ENCODE measurements around the gene TBXA2R.

TBXA2R gene

GRCh38 chr19:3550947-3551791 lies 55.5 kb downstream of the TBXA2R start:
- DNase-seq, result no peak

GRCh38 chr19:3549816-3550215 lies 56.9 kb downstream of the TBXA2R start:
- DNase-seq, result no peak

DNA sequence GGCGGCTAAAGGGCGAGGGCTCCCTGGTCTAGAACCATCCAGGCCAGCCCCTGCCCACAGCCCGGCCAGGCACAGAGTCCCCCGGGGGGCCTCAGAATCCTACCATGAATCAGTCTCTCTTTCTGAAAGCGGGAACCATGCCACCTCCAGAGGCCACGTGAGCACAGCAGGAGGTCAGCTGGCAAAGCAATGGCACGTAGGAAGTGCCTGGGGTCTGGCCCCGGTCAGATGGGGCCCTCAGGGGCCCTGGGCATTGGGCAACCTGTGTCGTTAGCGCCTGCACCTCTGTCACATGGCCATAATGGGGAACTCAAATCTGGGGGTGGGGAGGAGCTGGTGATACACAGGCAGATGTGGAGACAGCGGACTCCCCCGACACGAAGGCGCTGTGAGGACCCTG lies 58.1 kb downstream of the TBXA2R start:
- peak in 1 of 2 donors; percentile 62 for DNase-seq

DNA sequence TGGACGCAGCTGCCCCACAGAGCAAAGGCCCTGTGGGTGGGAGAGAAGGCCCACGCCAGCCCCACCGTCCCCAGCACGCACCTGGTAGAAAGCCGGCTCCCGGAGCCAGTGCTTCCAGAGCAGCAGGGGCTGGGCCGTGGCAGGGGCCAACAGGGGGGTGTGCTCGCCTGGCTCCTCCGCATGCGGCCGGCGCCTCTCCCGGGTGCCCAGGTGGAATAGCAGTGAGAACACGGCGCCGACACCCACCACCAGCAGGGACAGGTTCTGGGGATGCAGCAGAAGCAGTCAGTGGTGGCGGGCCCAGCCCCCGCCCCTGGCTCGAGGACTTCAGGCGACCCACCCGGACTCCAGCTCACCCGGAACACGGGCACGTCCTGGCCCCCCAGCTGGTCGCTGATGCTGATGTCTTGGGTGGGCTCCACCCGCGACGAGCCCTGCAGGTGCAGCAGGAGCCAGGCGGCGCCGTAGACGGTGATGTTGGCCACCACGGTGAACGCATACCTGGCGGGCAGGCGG lies 58.9 kb downstream of the TBXA2R start:
- no peak for DNase-seq

GRCh38 chr19:3547301-3547731 lies 59.4 kb downstream of the TBXA2R start:
- DNase-seq, result no peak

GRCh38 chr19:3546119-3546518 lies 60.6 kb downstream of the TBXA2R start:
- DNase-seq, result no peak

DNA sequence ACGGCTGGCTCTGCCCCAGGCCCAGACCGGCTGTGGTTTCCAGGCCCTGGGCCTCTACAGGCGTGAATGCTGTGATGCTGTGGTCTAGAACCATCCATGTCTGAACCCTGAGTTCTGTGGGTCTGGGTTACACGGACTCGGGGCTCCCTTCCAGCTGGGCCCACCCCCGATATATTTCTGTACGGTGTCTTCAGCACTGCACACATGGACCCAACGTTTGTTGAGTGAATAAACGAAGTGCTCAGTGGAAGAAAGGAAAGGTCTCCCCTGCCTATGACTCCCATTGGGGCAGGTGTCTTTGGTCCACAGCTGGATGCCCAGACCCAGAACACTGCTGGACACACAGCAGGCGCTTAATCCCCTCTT lies 61.0 kb downstream of the TBXA2R start:
- no peak for DNase-seq

DNA sequence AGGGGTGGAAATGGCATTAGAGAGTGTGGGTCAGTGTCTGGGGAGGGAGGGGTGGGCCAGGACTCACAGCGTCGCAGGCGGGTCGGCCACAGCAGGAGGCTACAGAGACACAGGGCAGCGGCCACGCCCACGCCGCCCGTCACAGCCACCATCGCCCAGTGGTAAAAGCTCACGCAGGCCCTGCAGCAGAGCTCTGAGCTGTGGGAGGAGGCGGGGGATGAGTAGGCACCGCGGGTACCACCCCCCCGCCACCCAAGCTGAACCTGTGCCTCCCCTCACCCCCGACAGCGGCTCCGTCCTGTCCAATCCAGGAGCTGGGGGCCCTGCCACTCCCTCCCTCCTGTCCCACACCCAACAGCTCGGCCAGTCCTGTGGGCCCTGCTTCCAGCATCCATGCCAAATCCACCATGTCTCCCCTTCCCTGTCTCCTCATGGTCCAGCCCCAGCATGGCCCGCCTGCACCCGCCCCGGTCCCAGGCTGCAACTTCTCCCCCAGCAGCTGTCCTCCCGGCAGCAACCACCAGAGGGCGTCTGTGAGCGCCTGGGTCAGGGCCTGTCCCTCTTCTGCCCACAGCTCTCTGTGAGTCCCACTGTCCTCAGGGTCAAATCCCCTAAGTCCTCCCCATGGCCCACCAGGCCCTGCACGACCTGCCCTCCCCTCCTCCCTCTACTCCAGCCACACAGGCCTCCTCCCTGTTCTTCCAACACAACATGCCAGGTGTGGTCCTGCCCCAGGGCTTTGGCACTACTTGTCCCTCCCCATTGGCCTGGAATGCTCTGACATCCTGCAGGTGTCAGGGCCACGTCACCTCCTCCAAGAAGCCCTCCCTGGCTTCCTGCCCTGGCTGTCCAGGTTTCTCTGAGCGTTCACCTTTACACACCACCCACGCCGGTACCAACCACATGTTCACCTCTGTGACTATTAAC lies 61.7 kb downstream of the TBXA2R start:
- DNase-seq, result peak; percentile 70 to 92

Measured in hippocampal formation (tissue), 2 donors.